Measurements from ENCODE around the gene SFXN5. TPM values are rescaled to one million over a fixed set of nuclear protein-coding genes. Genes with fewer than 3 reads are reported as not detected.
A peak's percentile ranks its signal among the peaks of the same experiment; 100 is the strongest.

Gene SFXN5
- total and polyA plus RNA-seq, 2 of the 8 experiments (the other 6 are each of a cell fraction or from before 2014, with no cell fraction given) = 29.3 to 33.1 TPM

DNA sequence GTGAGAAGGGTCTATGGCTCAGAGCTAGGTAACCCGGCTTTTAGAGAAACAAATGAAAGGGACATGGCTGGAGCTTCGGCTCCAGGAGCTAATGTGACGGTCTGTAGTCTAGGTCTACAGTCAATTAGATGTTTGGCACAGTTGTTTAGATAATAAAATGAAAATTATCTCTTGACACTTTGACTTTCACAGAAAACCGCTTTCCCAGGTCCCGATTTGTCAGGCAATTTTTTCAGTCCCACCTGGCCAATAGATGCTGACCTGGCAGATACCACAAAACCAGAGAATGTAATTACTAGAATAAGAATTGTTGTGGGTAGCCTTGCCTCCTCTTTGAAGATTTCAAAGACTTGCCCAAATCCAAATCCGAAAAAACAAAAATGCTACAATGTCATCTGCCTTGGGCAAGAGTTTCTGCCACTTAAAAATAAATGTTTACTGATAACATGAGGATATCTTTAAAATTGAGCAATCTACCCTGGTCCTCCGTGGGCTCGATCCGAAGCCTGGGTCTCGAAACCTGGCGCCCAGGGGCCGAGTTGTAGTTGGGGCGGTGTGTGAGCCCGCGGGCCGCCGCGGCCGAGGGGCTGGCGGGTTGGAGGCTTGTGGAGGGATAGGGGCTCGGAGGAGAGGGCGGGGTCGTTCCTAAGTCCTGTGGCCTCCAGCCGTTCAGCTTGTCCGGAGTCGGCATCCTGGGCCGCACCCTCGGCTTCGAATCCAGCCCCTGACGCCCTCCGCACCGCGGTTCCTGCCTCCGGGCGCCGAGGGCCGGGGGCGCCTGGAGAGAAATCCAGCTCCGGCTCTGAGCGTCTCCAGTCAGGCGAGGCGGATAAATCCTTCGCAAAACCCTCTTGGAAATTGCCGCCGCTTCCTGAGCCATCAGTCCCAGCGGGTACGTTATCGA is 151.8 kb downstream of the SFXN5 start:
- Histone ChIP-seq H3K27me3 (replicated peaks in 1 of 4; ENCODE audit: control insufficient read depth in 3 of 4, extremely low read depth in 1 of 4, insufficient read depth in 3 of 4, low read length in 3 of 4) (peaks cover 89 to 96% (median 93%) of the 10 kb centered on the region in 4 experiments), H2AK5ac (ENCODE audit: low read depth, low read length) (no peak overlapping the region), H2AFZ (ENCODE audit: low read length) (no peak overlapping the region), H3K79me1 (ENCODE audit: low read depth, low read length) (no peaks in the 10 kb centered on the region), H3K23ac (ENCODE audit: insufficient read length) (no peak overlapping the region), H4K8ac (ENCODE audit: extremely low read depth, insufficient read depth, low read length) (no peak overlapping the region; the same call in 1 of the 2 replicates), H3K18ac (ENCODE audit: extremely low read depth, low read length) (no peak overlapping the region; the same call in 1 of the 2 replicates), H3K4me2 (ENCODE audit: insufficient read depth in 1 of 2, low read depth in 2 of 2, low read length in 2 of 2) (peak overlapping the region; percentile 84 to 97), H3K27ac (ENCODE audit: low read depth, low read length) (no peak overlapping the region), H3K4me3 (ENCODE audit: extremely low read depth in 1 of 4, insufficient read depth in 2 of 4, low read depth in 3 of 4, low read length in 4 of 4) (peak overlapping the region; percentile 21 to 70 (median 51); a peak in 7 of 8 replicates), H3K4me1 (replicated peaks in 1 of 4; ENCODE audit: control insufficient read depth in 3 of 4, insufficient read depth in 4 of 4, low read length in 3 of 4) (peaks cover 9 to 49% (median 26%) of the 10 kb centered on the region in 4 experiments), H2BK15ac (ENCODE audit: low read length) (no peak overlapping the region; the same call in 1 of the 2 replicates), H3K36me3 (ENCODE audit: control insufficient read depth in 2 of 4, insufficient read depth in 4 of 4, low read length in 3 of 4) (peaks cover 0 to 8% (median 0%) of the 10 kb centered on the region in 4 experiments; a peak in 1 of 8 replicates), H2BK5ac (ENCODE audit: low read depth, low read length) (no peak overlapping the region), H3K4ac (replicated peaks; ENCODE audit: insufficient read length, low read depth, low read length) (no peak overlapping the region), H4K20me1 (replicated peaks in 1 of 2; ENCODE audit: control insufficient read depth in 1 of 2, insufficient read depth in 2 of 2, low read length in 2 of 2) (peaks cover 17 to 21% of the 10 kb centered on the region in 2 experiments), H3K79me2 (ENCODE audit: control insufficient read depth in 1 of 2, insufficient read depth in 2 of 2, low read length in 2 of 2) (no peaks in the 10 kb centered on the region), H3K14ac (ENCODE audit: insufficient read length) (no peak overlapping the region), H3K23me2 (ENCODE audit: low read depth, low read length) (peaks cover 30% of the 10 kb centered on the region; the same call in 1 of the 2 replicates), H2BK20ac (ENCODE audit: low read length) (no peak overlapping the region; the same call in 1 of the 2 replicates), H3K9me3 (ENCODE audit: insufficient read depth in 2 of 2, low read depth in 1 of 2, low read length in 1 of 2) (peaks cover 0 to 4% of the 10 kb centered on the region in 2 experiments; a peak in 1 of 4 replicates), H4K91ac (replicated peaks; ENCODE audit: insufficient read length, low read length) (no peak overlapping the region), H4K5ac (ENCODE audit: insufficient read length, low read depth, low read length) (no peak overlapping the region), H3K9ac (replicated peaks in 1 of 4; ENCODE audit: extremely low read depth in 1 of 4, low read depth in 3 of 4, low read length in 3 of 4) (no peak overlapping the region), H2BK12ac (ENCODE audit: low read depth, low read length) (0 out of 2 replicates have a peak overlapping the region, but pooled peaks have one; percentile 5), H3K56ac (replicated peaks; ENCODE audit: insufficient read length, low read depth, low read length) (no peak overlapping the region), H2BK120ac (replicated peaks; ENCODE audit: low read depth, low read length) (peak overlapping the region; percentile 82)
- ChIA-PET POLR2A (ENCODE audit: partially characterized antibody) (interaction anchor here (0.7 to 1.9 kb wide), 4 partner anchors 20 to 57 kb away, joined by 3 to 9 read pairs (median 3); no protein-coding TSS in a partner anchor), CTCF (ENCODE audit: partially characterized antibody) (interaction anchor here (0.6 to 24.3 kb wide), 6 partner anchors 16 to 774 kb away, joined by 3 to 497 read pairs (median 4); partner anchors contain the start of gene SPR)
- DNase-seq (ENCODE audit: low read depth in 1 of 2, low spot score in 2 of 2) = peak in 1 of 2 experiments; percentile 75
- no peak for FAIRE-seq
- 2% methylated on average over 48 of the region's 48 CpGs; no CpG with 5 or more reads in 1 of the 2 experiments for WGBS, 2 experiments (ENCODE audit: extremely low coverage in 1 of 2, insufficient coverage in 1 of 2, insufficient read length in 1 of 2, insufficient replicate concordance in 2 of 2, low coverage in 1 of 2, low lambda C conversion rate in 2 of 2, missing lambda C conversion rate in 1 of 2)
- no peak; the same call in 1 of the 2 replicates for TF ChIP-seq BACH1 (IDR thresholded peaks at IDR 0.05; ENCODE audit: low read length)
- TF ChIP-seq CBX8 (IDR thresholded peaks at IDR 0.05; ENCODE audit: borderline replicate concordance, low read depth, low read length) = no peak
- TF ChIP-seq, protein P1, sequence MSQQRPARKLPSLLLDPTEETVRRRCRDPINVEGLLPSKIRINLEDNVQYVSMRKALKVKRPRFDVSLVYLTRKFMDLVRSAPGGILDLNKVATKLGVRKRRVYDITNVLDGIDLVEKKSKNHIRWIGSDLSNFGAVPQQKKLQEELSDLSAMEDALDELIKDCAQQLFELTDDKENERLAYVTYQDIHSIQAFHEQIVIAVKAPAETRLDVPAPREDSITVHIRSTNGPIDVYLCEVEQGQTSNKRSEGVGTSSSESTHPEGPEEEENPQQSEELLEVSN (IDR thresholded peaks at IDR 0.05) = no peak
- no peak for TF ChIP-seq ASH2L (IDR thresholded peaks at IDR 0.05; ENCODE audit: low read length)
- no peak for TF ChIP-seq CBX5 (IDR thresholded peaks at IDR 0.05; ENCODE audit: low read depth, low read length)
- TF ChIP-seq, protein P2, sequence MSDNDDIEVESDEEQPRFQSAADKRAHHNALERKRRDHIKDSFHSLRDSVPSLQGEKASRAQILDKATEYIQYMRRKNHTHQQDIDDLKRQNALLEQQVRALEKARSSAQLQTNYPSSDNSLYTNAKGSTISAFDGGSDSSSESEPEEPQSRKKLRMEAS (IDR thresholded peaks at IDR 0.05) = 0 out of 2 replicates have a peak, but pooled peaks have one; percentile 2
- TF ChIP-seq, protein P3, sequence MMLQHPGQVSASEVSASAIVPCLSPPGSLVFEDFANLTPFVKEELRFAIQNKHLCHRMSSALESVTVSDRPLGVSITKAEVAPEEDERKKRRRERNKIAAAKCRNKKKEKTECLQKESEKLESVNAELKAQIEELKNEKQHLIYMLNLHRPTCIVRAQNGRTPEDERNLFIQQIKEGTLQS (IDR thresholded peaks at IDR 0.05; ENCODE audit: insufficient read depth, low read depth, low read length) = no peak
- TF ChIP-seq SIX5 (IDR thresholded peaks at IDR 0.05; ENCODE audit: low read depth, low read length) = no peak
- no peak for TF ChIP-seq POU5F1 (IDR thresholded peaks at IDR 0.05; ENCODE audit: low read depth, low read length)
